Activated CD8-positive, alpha-beta T cell treated with anti-CD3 and anti-CD28 coated beads, Interleukin-2, amount 10 ng/mL, durations not matched to agents 7 days and 5 days (primary cell): ENCODE data around the gene DDX20. TPM values are rescaled to one million over a fixed set of nuclear protein-coding genes. Genes with fewer than 3 reads are reported as not detected.

ENCODE experiments used
- ATAC-seq: fragments of 150-1000 bp; cut with Tn5 transposase; one replicate; pipeline ENCODE4 v1.10.0; 2021; ENCODE audit warnings: moderate library complexity
- CTCF ChIA-PET: fragments of 350-600 bp; sonication (Branson Sonifier 250); formaldehyde crosslinking; loops from one replicate; lab custom pipeline; 2021; ENCODE audit warnings: antibody characterized with exemption; lab: Charles Lee
- POLR2A ChIA-PET: fragments of 350-600 bp; sonication (Branson Sonifier 250); formaldehyde crosslinking; loops from one replicate; lab custom pipeline; 2021; ENCODE audit warnings: antibody characterized with exemption; lab: Charles Lee
- DNase-seq: peaks from one replicate; pipeline ENCODE4 v3.0.0-alpha.2; 2020
- H3K27ac Mint-ChIP-seq: one replicate; pipeline ENCODE4 v1.8.0; 2021; ENCODE audit warnings: mild to moderate bottlenecking, mixed read lengths
- H3K27me3 Mint-ChIP-seq: one replicate; pipeline ENCODE4 v1.8.0; 2021; ENCODE audit warnings: low read depth, mixed read lengths
- H3K36me3 Mint-ChIP-seq: one replicate; pipeline ENCODE4 v1.8.0; 2021; ENCODE audit warnings: low read depth, mixed read lengths
- H3K4me1 Mint-ChIP-seq: one replicate; pipeline ENCODE4 v1.8.0; 2021; ENCODE audit warnings: low read depth, mixed read lengths
- H3K4me3 Mint-ChIP-seq: one replicate; pipeline ENCODE4 v1.8.0; 2021; ENCODE audit warnings: mild to moderate bottlenecking, mixed read lengths
- H3K9me3 Mint-ChIP-seq: one replicate; pipeline ENCODE4 v1.8.0; 2022; ENCODE audit warnings: mixed read lengths; ENCODE audit not compliant: insufficient read depth
- total RNA-seq, 2 experiments: library from RNA; stranded (reverse); gene quantifications; one replicate each; pipeline ENCODE4 v1.2.3, GENCODE V29; 2021

The DDX20 gene, protein sequence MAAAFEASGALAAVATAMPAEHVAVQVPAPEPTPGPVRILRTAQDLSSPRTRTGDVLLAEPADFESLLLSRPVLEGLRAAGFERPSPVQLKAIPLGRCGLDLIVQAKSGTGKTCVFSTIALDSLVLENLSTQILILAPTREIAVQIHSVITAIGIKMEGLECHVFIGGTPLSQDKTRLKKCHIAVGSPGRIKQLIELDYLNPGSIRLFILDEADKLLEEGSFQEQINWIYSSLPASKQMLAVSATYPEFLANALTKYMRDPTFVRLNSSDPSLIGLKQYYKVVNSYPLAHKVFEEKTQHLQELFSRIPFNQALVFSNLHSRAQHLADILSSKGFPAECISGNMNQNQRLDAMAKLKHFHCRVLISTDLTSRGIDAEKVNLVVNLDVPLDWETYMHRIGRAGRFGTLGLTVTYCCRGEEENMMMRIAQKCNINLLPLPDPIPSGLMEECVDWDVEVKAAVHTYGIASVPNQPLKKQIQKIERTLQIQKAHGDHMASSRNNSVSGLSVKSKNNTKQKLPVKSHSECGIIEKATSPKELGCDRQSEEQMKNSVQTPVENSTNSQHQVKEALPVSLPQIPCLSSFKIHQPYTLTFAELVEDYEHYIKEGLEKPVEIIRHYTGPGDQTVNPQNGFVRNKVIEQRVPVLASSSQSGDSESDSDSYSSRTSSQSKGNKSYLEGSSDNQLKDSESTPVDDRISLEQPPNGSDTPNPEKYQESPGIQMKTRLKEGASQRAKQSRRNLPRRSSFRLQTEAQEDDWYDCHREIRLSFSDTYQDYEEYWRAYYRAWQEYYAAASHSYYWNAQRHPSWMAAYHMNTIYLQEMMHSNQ
- 10 to 100 TPM; 18.1 to 18.9 TPM for total RNA-seq

DNA sequence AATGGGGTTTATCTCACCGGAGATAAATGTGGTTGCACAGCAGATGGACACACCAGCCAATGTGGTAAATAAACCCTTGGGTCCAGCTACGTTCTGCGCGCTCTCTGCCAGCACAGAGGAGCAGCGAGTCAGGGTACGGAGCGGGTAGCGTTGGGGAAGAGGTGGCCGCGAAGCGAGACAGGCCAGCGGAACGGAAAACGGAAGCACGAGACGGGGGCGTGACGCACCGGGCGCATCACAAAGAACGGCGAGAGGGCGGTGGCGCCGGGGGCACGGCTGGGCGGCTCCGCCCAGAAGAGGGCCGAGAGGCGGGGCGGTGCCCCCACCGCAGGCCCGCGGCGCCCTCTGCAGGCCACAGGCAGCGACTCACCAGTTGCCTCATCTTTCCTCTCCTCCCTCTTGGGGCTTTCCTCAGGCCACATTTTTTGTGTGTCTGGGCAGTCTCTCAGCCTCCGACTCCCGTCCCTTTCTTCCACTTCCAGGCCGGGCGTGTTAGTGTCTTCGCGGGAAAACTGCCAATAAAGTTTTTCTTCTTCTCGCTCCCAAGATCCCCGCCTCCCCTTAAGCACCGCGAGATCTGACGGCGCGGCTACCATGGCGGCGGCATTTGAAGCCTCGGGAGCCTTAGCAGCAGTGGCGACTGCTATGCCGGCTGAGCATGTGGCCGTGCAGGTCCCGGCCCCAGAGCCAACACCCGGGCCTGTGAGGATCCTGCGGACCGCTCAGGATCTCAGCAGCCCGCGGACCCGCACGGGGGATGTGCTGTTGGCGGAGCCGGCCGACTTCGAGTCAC lies at the start of gene DDX20:
Gene DDX20 (plus strand): TSS at position 571 of the 793 bp plus-strand sequence. CDS start 24 bp downstream, at position 595.
- Mint-ChIP-seq H3K27ac (peak within 1 kb of the TSS; percentile 99), H3K9me3 (no peaks in the 10 kb centered on the region), H3K4me1 (peaks cover 57% of the 10 kb centered on the region), H3K27me3 (no peaks in the 10 kb centered on the region), H3K36me3 (peaks cover 24% of the 10 kb centered on the region), H3K4me3 (peak within 1 kb of the TSS; percentile 93)
- DNase-seq, result peak; percentile 94
- peak; percentile 89 for ATAC-seq
- POLR2A ChIA-PET, result interaction anchor here (0.7 to 2.6 kb wide), 22 partner anchors 10 to 613 kb away, joined by 3 to 15 read pairs (median 4); partner anchors contain the start of genes ATP5PB, INKA2, RAP1A and WDR77
- CTCF ChIA-PET, result interaction anchor here (0.6 to 4.6 kb wide), 28 partner anchors 8 to 530 kb away, joined by 3 to 40 read pairs (median 5); partner anchors contain the start of genes ADORA3, INKA2 and TMIGD3

DNA sequence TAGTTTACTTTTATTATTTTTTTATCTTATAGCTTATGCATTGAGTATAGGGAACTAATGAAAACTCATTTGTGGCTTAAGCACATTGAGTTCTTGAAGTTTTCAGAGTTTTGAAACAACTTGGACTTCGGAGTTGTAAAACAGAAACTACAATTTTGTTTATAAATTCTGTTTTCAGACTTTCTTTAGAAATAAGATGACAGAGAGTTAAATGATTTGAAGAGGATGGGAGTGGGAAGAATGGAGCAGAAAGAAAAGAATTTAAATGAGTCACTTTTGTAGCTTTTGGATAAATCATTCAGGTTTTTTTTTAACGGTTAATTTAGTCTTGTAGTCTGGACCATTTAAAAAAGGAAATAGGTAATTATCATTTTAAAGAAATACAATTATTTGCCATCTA lies 48.8 kb upstream of the DDX20 start:
- Mint-ChIP-seq H3K27me3 (no peaks in the 10 kb centered on the region), H3K9me3 (no peaks in the 10 kb centered on the region), H3K36me3 (peaks cover 60% of the 10 kb centered on the region), H3K4me3 (no peak overlapping the region), H3K27ac (no peak overlapping the region), H3K4me1 (peaks cover 5% of the 10 kb centered on the region)
- ChIA-PET CTCF (interaction anchor here (0.8 to 7.9 kb wide), 5 partner anchors 8 to 104 kb away, joined by 3 to 54 read pairs (median 3); no protein-coding TSS in a partner anchor), POLR2A (no interaction called here)
- DNase-seq (no peak), ATAC-seq (no peak)

DNA sequence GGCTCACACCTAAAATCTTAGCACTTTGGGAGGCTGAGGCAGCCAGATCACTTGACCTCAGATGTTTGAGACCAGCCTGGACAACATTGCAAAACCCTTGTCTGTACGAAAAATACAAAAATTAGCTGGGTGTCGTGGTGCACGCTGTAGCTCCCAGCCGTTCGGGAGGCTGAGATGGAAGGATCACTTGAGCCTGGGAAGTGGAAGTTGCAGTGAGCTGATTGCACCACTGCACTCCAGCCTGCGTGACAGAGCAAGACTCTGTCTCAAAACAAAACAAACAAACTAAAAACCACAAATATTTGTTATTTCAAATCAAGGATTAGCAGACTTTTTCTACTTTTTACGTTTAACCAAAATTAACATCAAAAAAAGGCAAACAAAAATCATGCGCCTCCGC lies 47.8 kb upstream of the DDX20 start:
- Mint-ChIP-seq H3K4me1 (peaks cover 5% of the 10 kb centered on the region), H3K36me3 (peaks cover 57% of the 10 kb centered on the region), H3K4me3 (no peak overlapping the region), H3K9me3 (no peaks in the 10 kb centered on the region), H3K27ac (no peak overlapping the region), H3K27me3 (no peaks in the 10 kb centered on the region)
- CTCF ChIA-PET, result interaction anchor here (1.3 kb wide), 1 partner anchor 61 kb away, joined by 3 read pairs; no protein-coding TSS in a partner anchor
- POLR2A ChIA-PET, result no interaction called here
- ATAC-seq, result no peak
- DNase-seq, result no peak

DNA sequence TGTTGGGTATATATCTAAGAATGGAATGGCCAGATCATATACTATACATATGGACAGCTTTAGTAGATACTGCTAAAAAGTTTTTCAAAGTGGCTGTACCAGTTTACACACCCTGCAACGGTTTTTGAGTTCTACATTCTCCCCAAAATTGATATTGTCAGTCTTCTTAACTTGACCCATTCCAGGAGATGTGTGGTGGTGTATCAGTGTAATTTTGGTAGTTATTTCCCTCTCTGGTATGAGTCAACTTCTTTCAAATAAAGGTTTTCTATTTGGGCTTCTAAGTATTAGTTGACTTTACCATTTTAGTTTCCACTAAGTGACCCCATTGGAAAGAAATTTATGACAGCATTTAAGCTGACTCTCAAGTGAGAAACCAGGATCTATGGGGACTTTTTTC lies 45.7 kb upstream of the DDX20 start:
- H3K27me3 Mint-ChIP-seq, result no peaks in the 10 kb centered on the region
- no peak overlapping the region for H3K27ac Mint-ChIP-seq
- no peaks in the 10 kb centered on the region for H3K9me3 Mint-ChIP-seq
- ATAC-seq (no peak), DNase-seq (no peak)
- POLR2A ChIA-PET, result no interaction called here
- no peak overlapping the region for H3K4me3 Mint-ChIP-seq
- peaks cover 2% of the 10 kb centered on the region for H3K4me1 Mint-ChIP-seq
- CTCF ChIA-PET, result interaction anchor here (2.7 kb wide), 1 partner anchor 60 kb away, joined by 9 read pairs; no protein-coding TSS in a partner anchor
- peaks cover 48% of the 10 kb centered on the region for H3K36me3 Mint-ChIP-seq

DNA sequence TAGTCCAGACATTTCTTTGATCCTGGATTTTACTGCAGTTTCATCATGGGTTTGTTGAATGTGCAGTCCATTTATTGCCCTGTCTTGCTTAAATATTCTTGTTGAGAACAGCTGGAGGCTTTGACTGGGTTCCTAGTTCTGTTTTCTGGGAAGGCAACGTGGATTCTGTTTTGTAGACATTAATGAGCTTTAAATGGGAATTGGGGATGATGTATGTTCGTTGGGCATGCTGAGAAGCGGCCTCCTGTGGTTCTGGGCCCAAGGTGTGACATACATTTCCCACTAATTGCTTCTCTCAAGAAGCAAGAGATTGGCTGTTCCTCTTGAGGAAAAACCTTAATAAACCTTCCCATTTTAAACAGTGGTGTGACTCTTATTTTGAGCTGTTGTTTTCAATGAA lies 39.4 kb upstream of the DDX20 start:
- Mint-ChIP-seq H3K27me3 (no peaks in the 10 kb centered on the region), H3K4me3 (no peak overlapping the region), H3K27ac (no peak overlapping the region), H3K4me1 (peaks cover 1% of the 10 kb centered on the region), H3K36me3 (peaks cover 19% of the 10 kb centered on the region), H3K9me3 (no peaks in the 10 kb centered on the region)
- CTCF ChIA-PET, result interaction anchor here (0.7 to 5.3 kb wide), 14 partner anchors 13 to 218 kb away, joined by 3 to 72 read pairs (median 6); partner anchors contain the start of genes DDX20 and INKA2
- ATAC-seq (no peak), DNase-seq (no peak)
- POLR2A ChIA-PET, result no interaction called here

DNA sequence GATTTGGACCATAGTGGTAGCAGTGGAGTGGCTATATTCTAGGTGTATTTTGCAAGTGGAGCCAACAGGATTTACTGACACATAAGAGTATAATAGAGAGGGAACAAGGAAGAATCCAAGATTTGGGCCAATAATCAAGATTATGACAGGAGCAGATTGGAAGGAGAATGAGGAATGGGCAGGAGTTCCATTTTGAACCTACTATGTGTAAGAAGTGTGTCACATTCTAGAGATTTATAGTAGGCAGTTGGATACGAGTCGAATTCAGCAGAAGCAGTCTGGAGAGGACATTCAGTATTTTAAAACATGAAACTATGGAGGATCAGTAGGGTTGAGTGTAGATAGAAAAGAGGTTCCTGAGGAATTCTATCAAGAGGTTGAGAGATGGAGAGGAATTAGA lies 38.3 kb upstream of the DDX20 start:
- DNase-seq, result no peak
- no peaks in the 10 kb centered on the region for H3K9me3 Mint-ChIP-seq
- POLR2A ChIA-PET, result no interaction called here
- no peaks in the 10 kb centered on the region for H3K27me3 Mint-ChIP-seq
- CTCF ChIA-PET, result interaction anchor here (1.4 to 5.3 kb wide), 3 partner anchors 33 to 209 kb away, joined by 8 to 72 read pairs (median 26); no protein-coding TSS in a partner anchor
- H3K4me1 Mint-ChIP-seq, result peaks cover 1% of the 10 kb centered on the region
- H3K36me3 Mint-ChIP-seq, result peaks cover 14% of the 10 kb centered on the region
- ATAC-seq, result no peak
- H3K4me3 Mint-ChIP-seq, result no peak overlapping the region
- H3K27ac Mint-ChIP-seq, result no peak overlapping the region

DNA sequence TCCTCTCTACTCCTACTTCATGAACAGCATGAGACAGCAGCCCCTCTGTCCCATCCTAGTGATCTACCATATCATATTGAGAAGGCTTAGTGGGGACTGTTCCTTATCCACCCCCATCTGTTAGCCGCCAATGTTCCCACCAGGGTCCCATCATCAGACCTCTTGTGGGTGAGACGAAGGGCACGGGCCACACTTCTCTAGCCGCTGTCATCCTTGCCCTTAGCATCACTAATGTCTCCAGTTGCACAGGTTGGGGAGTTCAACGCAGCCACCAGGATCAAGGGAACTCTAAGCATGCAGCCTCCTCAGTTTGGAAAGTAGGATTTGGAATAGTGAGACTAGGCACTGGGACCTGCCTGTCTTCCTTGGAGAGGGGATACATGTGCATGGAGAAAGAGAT lies 36.6 kb upstream of the DDX20 start:
- ATAC-seq (no peak), DNase-seq (peak; percentile 19)
- Mint-ChIP-seq H3K9me3 (no peaks in the 10 kb centered on the region), H3K27ac (no peak overlapping the region), H3K4me3 (no peak overlapping the region), H3K27me3 (no peaks in the 10 kb centered on the region), H3K36me3 (peaks cover 10% of the 10 kb centered on the region), H3K4me1 (peaks cover 1% of the 10 kb centered on the region)
- ChIA-PET POLR2A (interaction anchor here (1.3 kb wide), 1 partner anchor 13 kb away, joined by 3 read pairs; no protein-coding TSS in a partner anchor), CTCF (interaction anchor here (1.8 kb wide), 1 partner anchor 211 kb away, joined by 6 read pairs; no protein-coding TSS in a partner anchor)

DNA sequence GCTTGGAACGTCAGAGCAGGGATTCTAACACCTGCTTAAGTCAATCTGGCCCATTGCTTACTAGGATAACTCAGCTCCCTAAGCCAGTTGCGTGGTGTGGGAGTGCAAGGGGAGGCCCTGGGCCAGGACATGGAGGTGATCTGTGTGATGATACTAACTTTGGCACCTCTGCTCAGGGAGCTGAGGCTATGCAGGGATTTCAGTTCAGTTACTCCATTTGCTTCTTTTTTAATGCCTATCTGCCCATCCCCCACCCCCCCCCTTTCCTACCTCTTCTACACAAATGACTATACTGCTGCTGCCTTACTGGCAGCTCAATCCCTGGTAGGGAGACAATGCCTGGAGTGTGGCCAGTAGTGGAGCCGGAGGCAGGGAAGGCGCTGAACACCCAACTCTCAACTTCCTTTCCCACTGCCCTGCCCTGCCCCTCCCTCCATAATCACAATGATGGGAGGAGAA lies 36.0 kb upstream of the DDX20 start:
- Mint-ChIP-seq H3K4me1 (peaks cover 1% of the 10 kb centered on the region), H3K27me3 (no peaks in the 10 kb centered on the region), H3K36me3 (peaks cover 10% of the 10 kb centered on the region), H3K27ac (no peak overlapping the region), H3K9me3 (no peaks in the 10 kb centered on the region), H3K4me3 (no peak overlapping the region)
- ChIA-PET POLR2A (interaction anchor here (1.3 kb wide), 1 partner anchor 12 kb away, joined by 3 read pairs; no protein-coding TSS in a partner anchor), CTCF (interaction anchor here (1.8 kb wide), 1 partner anchor 212 kb away, joined by 6 read pairs; no protein-coding TSS in a partner anchor)
- DNase-seq (no peak), ATAC-seq (no peak)

DNA sequence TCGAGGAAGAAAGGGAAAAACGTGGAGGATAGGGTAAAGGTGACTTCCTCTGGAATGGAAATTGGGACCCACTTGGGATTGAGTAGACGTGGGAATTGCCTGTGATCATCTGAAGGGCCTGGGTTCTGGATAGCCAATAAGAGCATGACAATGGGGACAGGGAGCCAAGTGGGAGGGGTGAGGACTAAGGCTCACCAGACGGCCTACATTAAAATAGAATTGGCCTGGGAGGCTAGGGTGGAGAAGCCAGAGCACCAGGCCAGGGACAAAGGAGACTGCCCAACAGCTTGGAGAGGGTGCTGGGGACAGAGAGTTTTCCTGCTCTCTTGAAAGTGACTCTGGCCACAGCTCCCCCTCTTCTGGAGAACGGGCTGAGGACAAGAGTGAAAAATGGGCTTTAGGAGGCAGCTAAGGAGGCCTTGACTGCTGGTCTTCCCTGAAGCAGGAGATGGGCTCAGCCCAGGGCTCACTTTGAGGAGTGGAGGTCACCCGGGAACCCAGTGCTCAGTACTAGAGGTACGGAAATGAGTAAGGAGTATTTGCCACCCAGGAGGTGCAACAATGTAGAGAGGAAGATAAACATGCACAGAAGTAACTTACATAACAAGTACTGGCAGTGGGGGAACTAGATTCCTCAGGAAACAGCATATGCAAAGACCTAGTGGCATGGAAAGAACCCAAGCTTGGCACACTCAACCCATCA lies 35.3 kb upstream of the DDX20 start:
- H3K4me3 Mint-ChIP-seq, result no peak overlapping the region
- H3K27me3 Mint-ChIP-seq, result no peaks in the 10 kb centered on the region
- no peaks in the 10 kb centered on the region for H3K9me3 Mint-ChIP-seq
- peak overlapping the region; percentile 2 for H3K27ac Mint-ChIP-seq
- ChIA-PET CTCF (interaction anchor here (0.8 kb wide), 2 partner anchors 22 to 212 kb away, joined by 3 read pairs; no protein-coding TSS in a partner anchor), POLR2A (interaction anchor here (1.3 kb wide), 2 partner anchors 11 to 12 kb away, joined by 3 read pairs; no protein-coding TSS in a partner anchor)
- peaks cover 10% of the 10 kb centered on the region for H3K36me3 Mint-ChIP-seq
- ATAC-seq (no peak), DNase-seq (peak; percentile 18)
- H3K4me1 Mint-ChIP-seq, result peaks cover 1% of the 10 kb centered on the region
